IMR-90 (cell line): Measurements from ENCODE around the gene TLCD5. TPM values are rescaled to one million over a fixed set of nuclear protein-coding genes. Genes with fewer than 3 reads are reported as not detected.

ENCODE experiments used
- ATAC-seq: fragments of 200-7000 bp; cut with Tn5 transposase; 2 replicates; pipeline ENCODE4 v1.9.1; 2020; ENCODE audit warnings: low read depth, mild to moderate bottlenecking, moderate library complexity
- BruUV-seq: library from RNA; stranded (reverse); fragments of 400-500 nt; replicated peaks from 2 replicates; lab custom pipeline; 2021; lab: Mats Ljungman, UMichigan
- CTCF ChIA-PET: fragments of 300-600 bp; formaldehyde crosslinking; extraction: SDS; loops from one replicate; lab custom pipeline; 2021; ENCODE audit warnings: antibody characterized with exemption; lab: Yijun Ruan, JAX
- POLR2A ChIA-PET: fragments of 300-600 bp; sonication (Branson Sonifier 250); formaldehyde crosslinking; loops from one replicate; lab custom pipeline; 2022; ENCODE audit warnings: antibody characterized with exemption; ENCODE audit not compliant: unreplicated experiment; lab: Charles Lee
- DNase-seq: peaks from one replicate; pipeline ENCODE4 v3.0.0; 2013
- H2AFZ ChIP-seq: replicated peaks from 2 replicates; pipeline ENCODE3; 2013; ENCODE audit warnings: low read length, mild to moderate bottlenecking; ENCODE audit not compliant: poor library complexity
- H2AK5ac ChIP-seq: 2 replicates; pipeline ENCODE4 v1.6.1; 2013; ENCODE audit warnings: low read depth, low read length, inconsistent platforms
- H2AK9ac ChIP-seq: replicated peaks from 2 replicates; pipeline ENCODE3; 2013; ENCODE audit warnings: mild to moderate bottlenecking, low read depth, low read length, moderate library complexity; ENCODE audit not compliant: poor library complexity
- H2BK120ac ChIP-seq: 2 replicates; pipeline ENCODE4 v1.6.1; 2013; ENCODE audit warnings: low read depth, low read length, inconsistent platforms
- H2BK15ac ChIP-seq: 3 replicates; pipeline ENCODE4 v1.6.1; 2013; ENCODE audit warnings: low read depth, low read length, inconsistent platforms
- H2BK20ac ChIP-seq: 2 replicates; pipeline ENCODE4 v1.6.1; 2013; ENCODE audit warnings: low read depth, mild to moderate bottlenecking, inconsistent platforms, low read length, moderate library complexity
- H2BK5ac ChIP-seq: 2 replicates; pipeline ENCODE4 v1.6.1; 2013; ENCODE audit warnings: mild to moderate bottlenecking, low read depth, low read length, inconsistent platforms; ENCODE audit not compliant: poor library complexity, severe bottlenecking
- H3K14ac ChIP-seq: replicated peaks from 2 replicates; pipeline ENCODE4 v1.6.1; 2013; ENCODE audit warnings: low read depth, low read length, inconsistent platforms
- H3K18ac ChIP-seq: 2 replicates; pipeline ENCODE4 v1.6.1; 2013; ENCODE audit warnings: low read depth, low read length, control low read depth
- H3K23ac ChIP-seq: 2 replicates; pipeline ENCODE4 v1.6.1; 2013; ENCODE audit warnings: low read depth, low read length, inconsistent platforms
- H3K27ac ChIP-seq: 2 replicates; pipeline ENCODE4 v1.5.1; 2013; ENCODE audit warnings: mild to moderate bottlenecking, control low read depth, low read length; ENCODE audit not compliant: insufficient read depth
- H3K27me3 ChIP-seq: 2 replicates; pipeline ENCODE4 v1.6.1; 2013; ENCODE audit warnings: low read length; ENCODE audit not compliant: control insufficient read depth, insufficient read depth
- H3K36me3 ChIP-seq: 2 replicates; pipeline ENCODE4 v1.6.1; 2013; ENCODE audit warnings: low read length, mixed read lengths; ENCODE audit not compliant: control insufficient read depth, insufficient read depth
- H3K4ac ChIP-seq: 2 replicates; pipeline ENCODE4 v1.6.1; 2013; ENCODE audit warnings: low read depth, low read length, inconsistent platforms
- H3K4me1 ChIP-seq: 2 replicates; pipeline ENCODE4 v1.6.1; 2013; ENCODE audit warnings: low read length, mixed read lengths; ENCODE audit not compliant: control insufficient read depth, insufficient read depth
- H3K4me2 ChIP-seq: 2 replicates; pipeline ENCODE4 v1.6.1; 2013; ENCODE audit warnings: low read depth, mild to moderate bottlenecking, control low read depth, low read length, moderate library complexity
- H3K4me3 ChIP-seq: 2 replicates; pipeline ENCODE4 v1.5.1; 2013; ENCODE audit warnings: low read depth, mild to moderate bottlenecking, control low read depth, low read length, moderate library complexity; ENCODE audit not compliant: insufficient read depth
- H3K56ac ChIP-seq: 2 replicates; pipeline ENCODE4 v1.6.1; 2013; ENCODE audit warnings: low read length, inconsistent platforms; ENCODE audit not compliant: insufficient read depth; ENCODE audit errors: extremely low read depth
- H3K79me1 ChIP-seq, 2 experiments: 2 replicates each; pipeline ENCODE4 v1.6.1; 2013; ENCODE audit warnings: low read length in 2 of 2, inconsistent platforms in 1 of 2, low read depth in 1 of 2
- H3K9ac ChIP-seq: 2 replicates; pipeline ENCODE4 v1.6.1; 2013; ENCODE audit warnings: low read depth, low read length, control low read depth
- H3K9me1 ChIP-seq: 2 replicates; pipeline ENCODE4 v1.6.1; 2013; ENCODE audit warnings: low read length, inconsistent platforms; ENCODE audit not compliant: insufficient read depth
- H3K9me3 ChIP-seq: 2 replicates; pipeline ENCODE4 v1.6.1; 2013; ENCODE audit warnings: low read length; ENCODE audit not compliant: control insufficient read depth, insufficient read depth
- H4K20me1 ChIP-seq: 2 replicates; pipeline ENCODE4 v1.6.1; 2013; ENCODE audit warnings: low read length, inconsistent platforms; ENCODE audit not compliant: insufficient read depth
- H4K5ac ChIP-seq: 2 replicates; pipeline ENCODE4 v1.6.1; 2013; ENCODE audit warnings: mild to moderate bottlenecking, low read depth, low read length, control low read depth
- H4K8ac ChIP-seq, 2 experiments: 2 replicates each; pipeline ENCODE4 v1.6.1; 2013; ENCODE audit warnings: low read depth in 2 of 2, low read length in 2 of 2, control low read depth in 1 of 2, inconsistent platforms in 1 of 2
- H4K91ac ChIP-seq: 2 replicates; pipeline ENCODE4 v1.6.1; 2013; ENCODE audit warnings: low read depth, low read length, inconsistent platforms; ENCODE audit not compliant: insufficient read depth
- BHLHE40 ChIP-seq: fragments of 150-350 bp; IDR thresholded peaks from 2 replicates; pipeline ENCODE4 v1.6.1; 2016; ENCODE audit warnings: mild to moderate bottlenecking, low read depth, low read length
- CEBPB ChIP-seq: IDR thresholded peaks from 2 replicates; pipeline ENCODE4 v1.6.1; 2012; ENCODE audit warnings: low read depth, low read length, improper control_type of control experiment
- CHD1 ChIP-seq: IDR thresholded peaks from 2 replicates; pipeline ENCODE4 v1.6.1; 2012; ENCODE audit warnings: low read depth, low read length, improper control_type of control experiment
- FOS ChIP-seq: fragments of 150-350 bp; IDR thresholded peaks from 2 replicates; pipeline ENCODE4 v1.6.1; 2016; ENCODE audit warnings: low read depth, low read length
- MAZ ChIP-seq: IDR thresholded peaks from 2 replicates; pipeline ENCODE4 v1.6.1; 2012; ENCODE audit warnings: low read depth, mild to moderate bottlenecking, low read length, improper control_type of control experiment, moderate library complexity, borderline replicate concordance
- NFE2L2 ChIP-seq: fragments of 150-350 bp; IDR thresholded peaks from 2 replicates; pipeline ENCODE4 v1.6.1; 2016; ENCODE audit warnings: low read depth, mild to moderate bottlenecking, low read length
- POLR2A ChIP-seq: IDR thresholded peaks from 2 replicates; pipeline ENCODE4 v1.6.1; 2012; ENCODE audit warnings: mild to moderate bottlenecking, low read depth, low read length
- RAD21 ChIP-seq: IDR thresholded peaks from 2 replicates; pipeline ENCODE4 v1.6.1; 2012; ENCODE audit warnings: low read length, improper control_type of control experiment
- RCOR1 ChIP-seq: IDR thresholded peaks from 2 replicates; pipeline ENCODE4 v1.6.1; 2012; ENCODE audit warnings: mild to moderate bottlenecking, low read length, improper control_type of control experiment; ENCODE audit not compliant: insufficient replicate concordance
- RFX5 ChIP-seq: IDR thresholded peaks from 2 replicates; pipeline ENCODE4 v1.8.0; 2012; ENCODE audit warnings: low read depth, mild to moderate bottlenecking, low read length, moderate library complexity
- WGBS, 2 experiments: methylation state at CpG; one replicate each; pipeline versions ENCODE4 v1.1.5 to v1.1.7; 2013; ENCODE audit warnings: missing lambda C conversion rate in 2 of 2; ENCODE audit not compliant: insufficient read length in 1 of 2; ENCODE audit errors: extremely low coverage in 2 of 2; 5-methylcytosine and 5-hydroxymethylcytosine counted together
- dilution Hi-C: fragments of 300-500 bp; cut with HindIII; formaldehyde crosslinking; loops from one replicate; pipeline ENCODE4 v1.14.3; 2018; ENCODE audit warnings: low sequenced_read_pairs; ENCODE audit not compliant: unreplicated experiment
- in situ Hi-C: fragments of 300-500 bp; cut with MboI; formaldehyde crosslinking; loops from 3 replicates; pipeline ENCODE4 v1.14.3; 2019; ENCODE audit warnings: low sequenced_read_pairs, inconsistent platforms, mixed read lengths
- intact Hi-C: fragments of 100-400 bp; cut with micrococcal nuclease; formaldehyde crosslinking; loops from 2 replicates; pipeline ENCODE4 v1.10.0; 2022
- polyA plus RNA-seq, 3 experiments: library from polyadenylated mRNA; depleted of rRNA; stranded (reverse); fragments of >200 nt; gene quantifications; 2 replicates each; pipeline ENCODE4 v1.2.3, GENCODE V29; 2012; ENCODE audit warnings: low replicate concordance in 1 of 3
- total RNA-seq: library from RNA; depleted of rRNA; stranded (reverse); fragments of >200 nt; gene quantifications from 2 replicates; pipeline ENCODE4 v1.2.3, GENCODE V29; 2012
- TF ChIP-seq, protein P1 (sequence below): conservative IDR thresholded peaks from 2 replicates; pipeline ENCODE4 v1.5.1; 2012; ENCODE audit warnings: mild to moderate bottlenecking, low read depth, low read length, improper control_type of control experiment
- TF ChIP-seq, protein P2 (sequence below): fragments of 150-350 bp; IDR thresholded peaks from 2 replicates; pipeline ENCODE4 v1.6.1; 2017; ENCODE audit warnings: mild to moderate bottlenecking, antibody characterized with exemption, low read length, low read depth
- TF ChIP-seq, protein P3 (sequence below): fragments of 150-350 bp; IDR thresholded peaks from 2 replicates; pipeline ENCODE4 v1.6.1; 2016; ENCODE audit warnings: low read depth, mild to moderate bottlenecking, low read length, moderate library complexity, borderline replicate concordance

TLCD5 gene
- total and polyA plus RNA-seq, 2 of the 4 experiments (the other 2 are of a cell fraction): 9.5 to 11.5 TPM

DNA sequence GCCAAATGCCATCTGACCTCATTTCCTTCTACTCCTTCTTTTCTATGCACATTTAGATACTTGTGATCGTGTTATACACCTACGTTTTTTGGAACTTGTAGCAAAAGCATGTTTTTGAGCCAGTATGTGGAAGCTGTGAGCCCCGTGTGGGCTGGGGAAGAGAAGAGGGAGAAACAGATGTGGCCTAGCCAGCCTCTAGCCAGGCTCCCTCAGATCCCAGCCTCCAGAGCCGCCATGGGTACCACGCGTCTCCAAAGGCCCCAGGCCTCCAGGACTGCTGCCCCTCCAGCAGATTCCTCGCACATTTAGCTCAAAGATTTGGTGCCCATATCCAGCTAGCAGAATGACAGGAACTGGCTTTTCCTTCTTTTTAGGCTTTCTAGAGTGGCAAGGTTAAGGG is 17.0 kb upstream of the TLCD5 start:
- no peak overlapping the region for H2AFZ ChIP-seq
- no CpG with 5 or more reads among the region's 7 CpGs for WGBS, 2 experiments
- H3K79me1 ChIP-seq: no peaks in the 10 kb centered on the region
- no peak overlapping the region for H3K18ac ChIP-seq
- no peak for DNase-seq
- POLR2A ChIA-PET: no interaction called here
- in situ Hi-C loops: loop anchor here (25.0 kb wide), 1 partner anchor 379 kb away; no protein-coding TSS in a partner anchor
- H2AK9ac ChIP-seq: no peak overlapping the region
- no peak overlapping the region for H4K5ac ChIP-seq
- no peaks in the 10 kb centered on the region for H3K9me3 ChIP-seq
- BruUV-seq: no TSS peak
- no peak overlapping the region for H3K27ac ChIP-seq
- H4K20me1 ChIP-seq: no peaks in the 10 kb centered on the region
- no peak overlapping the region for H2BK15ac ChIP-seq
- peaks cover 15% of the 10 kb centered on the region for H3K27me3 ChIP-seq
- no peak overlapping the region for H3K23ac ChIP-seq
- H2AK5ac ChIP-seq: no peak overlapping the region
- no peak overlapping the region for H2BK120ac ChIP-seq
- H3K4me2 ChIP-seq: no peak overlapping the region
- peaks cover 22% of the 10 kb centered on the region; the same call in 1 of the 2 replicates for H3K9me1 ChIP-seq
- no peak for ATAC-seq
- no peaks in the 10 kb centered on the region for H3K36me3 ChIP-seq
- TF ChIP-seq FOS: no peak
- TF ChIP-seq NFE2L2: no peak
- no peak for TF ChIP-seq RCOR1
- TF ChIP-seq RFX5: no peak
- no peak for TF ChIP-seq CHD1
- TF ChIP-seq, protein P1, sequence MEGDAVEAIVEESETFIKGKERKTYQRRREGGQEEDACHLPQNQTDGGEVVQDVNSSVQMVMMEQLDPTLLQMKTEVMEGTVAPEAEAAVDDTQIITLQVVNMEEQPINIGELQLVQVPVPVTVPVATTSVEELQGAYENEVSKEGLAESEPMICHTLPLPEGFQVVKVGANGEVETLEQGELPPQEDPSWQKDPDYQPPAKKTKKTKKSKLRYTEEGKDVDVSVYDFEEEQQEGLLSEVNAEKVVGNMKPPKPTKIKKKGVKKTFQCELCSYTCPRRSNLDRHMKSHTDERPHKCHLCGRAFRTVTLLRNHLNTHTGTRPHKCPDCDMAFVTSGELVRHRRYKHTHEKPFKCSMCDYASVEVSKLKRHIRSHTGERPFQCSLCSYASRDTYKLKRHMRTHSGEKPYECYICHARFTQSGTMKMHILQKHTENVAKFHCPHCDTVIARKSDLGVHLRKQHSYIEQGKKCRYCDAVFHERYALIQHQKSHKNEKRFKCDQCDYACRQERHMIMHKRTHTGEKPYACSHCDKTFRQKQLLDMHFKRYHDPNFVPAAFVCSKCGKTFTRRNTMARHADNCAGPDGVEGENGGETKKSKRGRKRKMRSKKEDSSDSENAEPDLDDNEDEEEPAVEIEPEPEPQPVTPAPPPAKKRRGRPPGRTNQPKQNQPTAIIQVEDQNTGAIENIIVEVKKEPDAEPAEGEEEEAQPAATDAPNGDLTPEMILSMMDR: no peak
- TF ChIP-seq, protein P2, sequence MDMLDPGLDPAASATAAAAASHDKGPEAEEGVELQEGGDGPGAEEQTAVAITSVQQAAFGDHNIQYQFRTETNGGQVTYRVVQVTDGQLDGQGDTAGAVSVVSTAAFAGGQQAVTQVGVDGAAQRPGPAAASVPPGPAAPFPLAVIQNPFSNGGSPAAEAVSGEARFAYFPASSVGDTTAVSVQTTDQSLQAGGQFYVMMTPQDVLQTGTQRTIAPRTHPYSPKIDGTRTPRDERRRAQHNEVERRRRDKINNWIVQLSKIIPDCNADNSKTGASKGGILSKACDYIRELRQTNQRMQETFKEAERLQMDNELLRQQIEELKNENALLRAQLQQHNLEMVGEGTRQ: no peak
- TF ChIP-seq RAD21: no peak
- no peak for TF ChIP-seq POLR2A
- no peak for TF ChIP-seq CEBPB
- TF ChIP-seq, protein P3, sequence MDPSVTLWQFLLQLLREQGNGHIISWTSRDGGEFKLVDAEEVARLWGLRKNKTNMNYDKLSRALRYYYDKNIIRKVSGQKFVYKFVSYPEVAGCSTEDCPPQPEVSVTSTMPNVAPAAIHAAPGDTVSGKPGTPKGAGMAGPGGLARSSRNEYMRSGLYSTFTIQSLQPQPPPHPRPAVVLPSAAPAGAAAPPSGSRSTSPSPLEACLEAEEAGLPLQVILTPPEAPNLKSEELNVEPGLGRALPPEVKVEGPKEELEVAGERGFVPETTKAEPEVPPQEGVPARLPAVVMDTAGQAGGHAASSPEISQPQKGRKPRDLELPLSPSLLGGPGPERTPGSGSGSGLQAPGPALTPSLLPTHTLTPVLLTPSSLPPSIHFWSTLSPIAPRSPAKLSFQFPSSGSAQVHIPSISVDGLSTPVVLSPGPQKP: no peak
- TF ChIP-seq BHLHE40: no peak
- TF ChIP-seq MAZ: no peak
- H3K4ac ChIP-seq: no peak overlapping the region
- H2BK5ac ChIP-seq: no peak overlapping the region
- no peak overlapping the region for H3K4me3 ChIP-seq
- no peak overlapping the region for H2BK20ac ChIP-seq
- peaks cover 6% of the 10 kb centered on the region; the same call in 1 of the 2 replicates for H3K4me1 ChIP-seq
- no peak overlapping the region for H3K14ac ChIP-seq
- no peak overlapping the region for H3K9ac ChIP-seq
- CTCF ChIA-PET: no interaction called here
- no peak overlapping the region for H3K56ac ChIP-seq
- intact Hi-C loops: no loop called here
- no peak overlapping the region for H4K8ac ChIP-seq
- dilution Hi-C loops: no loop called here
- H4K91ac ChIP-seq: no peak overlapping the region
